Right ventricle myocardium superior (tissue), 1 donor: ENCODE results near the gene HDAC4. TPM values are rescaled to one million over a fixed set of nuclear protein-coding genes. Genes with fewer than 3 reads are reported as not detected.

ENCODE experiments used
- ATAC-seq: fragments of 200-7000 bp; cut with Tn5 transposase; one replicate; pipeline ENCODE4 v1.9.1; 2020; ENCODE audit warnings: mild to moderate bottlenecking; ENCODE audit not compliant: poor library complexity
- DNase-seq: peaks from one replicate; pipeline ENCODE4 v3.0.0-alpha.2; 2020
- intact Hi-C: fragments of 100-400 bp; cut with DNase I; formaldehyde crosslinking; loops from one replicate; pipeline ENCODE4 v1.11.2; 2022
- total RNA-seq: library from RNA; stranded (reverse); fragmentation: NEBNext Ultra II Directional; extraction: Animal tissue kit (Norgen Biotek cat#: 25700); gene quantifications from one replicate; pipeline ENCODE4 v1.2.1, GENCODE V29; 2021
- donor health status: DM: no; HTN: yes; CAD: no; lungs with severe emphysema.

HDAC4 gene
- total RNA-seq, 1 donor from 2014 or later: 24.9 TPM

DNA sequence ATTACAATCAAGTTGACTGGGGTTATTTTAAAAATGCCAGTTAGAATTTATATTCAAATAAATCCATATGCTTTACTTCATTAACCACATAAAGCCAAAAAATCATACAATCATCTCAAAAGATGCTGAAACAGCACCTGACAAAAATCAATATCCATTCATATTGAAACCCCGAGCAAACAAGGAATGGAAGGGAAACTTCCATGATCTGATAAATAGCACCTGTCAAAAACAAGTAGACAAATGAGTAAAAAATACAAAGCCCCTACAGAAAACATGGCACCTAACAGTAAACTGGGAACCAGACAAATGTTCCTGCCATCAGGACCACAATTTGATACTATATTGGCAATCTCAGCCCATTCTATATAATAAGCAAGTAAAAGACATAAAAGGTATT, 227.5 kb downstream of the HDAC4 start:
- DNase-seq (no peak), ATAC-seq (no peak)
- intact Hi-C loops: no loop called here

DNA sequence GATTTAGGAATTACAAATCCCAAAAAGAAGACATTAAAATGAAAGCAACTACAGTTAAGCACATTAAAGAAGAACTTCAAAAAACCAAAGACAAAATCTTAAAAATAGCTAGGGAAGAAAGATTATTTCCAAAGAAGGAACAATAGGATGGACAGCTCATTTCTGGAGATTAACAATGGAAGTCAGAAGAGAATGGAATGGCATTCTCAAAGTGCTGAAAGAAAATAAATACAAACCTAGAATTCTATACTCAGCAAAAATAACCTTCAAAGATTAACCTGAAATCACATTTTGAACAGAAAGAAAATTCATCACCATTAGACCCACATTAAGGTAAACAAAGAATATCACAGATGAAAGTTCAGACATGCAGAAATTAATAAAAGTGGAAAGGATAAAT, 229.2 kb downstream of the HDAC4 start:
- no peak for ATAC-seq
- no peak for DNase-seq
- intact Hi-C loops: no loop called here

DNA sequence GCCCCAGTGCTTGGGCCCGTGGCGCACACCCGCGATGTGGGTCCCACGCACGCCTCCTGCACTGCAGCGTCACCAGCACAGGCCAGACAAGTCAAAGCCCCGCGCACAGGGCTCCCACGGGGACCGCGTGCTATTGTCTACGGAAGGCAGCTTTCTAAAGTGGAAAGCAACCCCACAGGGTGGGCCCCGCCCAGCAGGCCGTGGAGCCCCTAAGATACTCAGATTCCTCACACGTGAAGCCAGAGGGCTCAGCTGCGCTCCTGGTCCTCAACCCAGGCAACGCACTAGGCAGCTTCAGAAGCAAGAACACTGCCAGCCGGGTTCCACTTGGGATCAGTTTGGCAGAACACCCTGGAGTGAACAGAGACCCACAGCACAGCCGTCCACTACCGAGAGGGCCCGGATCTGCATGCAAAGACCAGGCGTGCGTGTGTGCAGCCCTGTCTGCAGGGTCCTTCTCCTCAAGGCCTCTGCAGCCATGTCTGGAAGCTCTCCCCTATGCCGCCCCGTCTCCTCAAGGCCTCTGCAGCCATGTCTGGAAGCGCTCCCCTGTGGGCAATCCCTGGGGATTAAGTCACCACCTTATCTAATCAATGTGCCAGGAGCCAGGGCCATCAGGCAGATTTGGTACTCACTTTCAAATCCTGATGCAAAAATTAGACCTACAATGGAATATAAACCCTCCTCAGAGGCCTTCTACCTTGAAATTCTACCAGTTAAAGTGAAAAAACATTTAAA, 231.3 kb downstream of the HDAC4 start:
- ATAC-seq (peak; percentile 36), DNase-seq (no peak)
- intact Hi-C loops: no loop called here

DNA sequence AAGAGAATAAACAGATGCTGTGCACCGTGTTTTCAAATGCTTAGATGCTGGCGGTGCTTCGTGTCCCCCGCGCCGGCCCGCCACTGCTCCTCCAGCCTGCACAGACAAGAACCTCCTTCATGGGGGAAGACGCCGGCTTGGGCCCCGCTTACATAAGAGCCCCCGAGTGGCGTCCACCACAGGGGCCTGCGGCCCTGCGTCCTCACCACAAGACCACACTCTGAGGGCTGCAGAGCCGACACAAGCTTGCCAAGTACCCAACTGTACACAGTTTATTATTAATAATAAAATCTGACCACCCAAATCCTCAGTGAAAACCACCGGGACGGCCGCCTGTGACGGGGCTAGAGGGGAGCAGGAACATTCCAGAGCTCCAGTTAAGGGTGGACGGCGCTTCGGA, 232.2 kb downstream of the HDAC4 start:
- no peak for DNase-seq
- ATAC-seq: no peak
- intact Hi-C loops: no loop called here

DNA sequence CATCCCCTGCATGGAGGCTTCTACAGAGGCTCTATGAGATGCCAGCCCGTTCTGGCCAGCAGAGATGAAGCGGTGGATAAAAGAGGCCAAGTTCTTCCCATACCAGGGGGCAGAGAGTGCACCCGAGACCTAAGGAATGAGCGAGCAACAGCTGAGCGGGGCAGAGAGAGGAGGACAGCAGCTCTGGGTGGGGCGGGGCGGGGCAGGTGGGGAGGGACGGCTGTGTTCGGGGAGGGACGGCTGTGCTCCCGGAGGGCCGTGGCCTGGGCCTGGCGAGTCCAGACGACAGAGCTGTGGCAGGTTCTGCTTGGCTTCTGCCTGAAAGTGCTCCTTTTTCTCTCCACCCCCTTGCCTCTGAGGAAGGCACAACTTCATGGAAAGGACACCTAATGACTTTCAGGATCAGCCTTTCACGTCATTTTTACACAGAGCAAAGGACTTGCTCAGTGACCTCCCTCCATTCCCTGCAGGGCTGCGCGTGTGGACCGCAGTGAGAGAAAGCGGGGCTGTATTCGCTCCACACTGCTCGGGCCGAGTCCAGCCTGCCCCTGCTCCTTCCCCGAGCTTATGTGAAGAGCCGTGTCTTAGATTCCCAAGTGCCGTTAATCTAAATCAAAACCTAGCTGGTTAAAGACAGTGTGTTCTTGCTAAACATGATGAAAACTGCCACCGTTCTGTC, 232.9 kb downstream of the HDAC4 start:
- intact Hi-C loops: no loop called here
- ATAC-seq: no peak
- DNase-seq: no peak

DNA sequence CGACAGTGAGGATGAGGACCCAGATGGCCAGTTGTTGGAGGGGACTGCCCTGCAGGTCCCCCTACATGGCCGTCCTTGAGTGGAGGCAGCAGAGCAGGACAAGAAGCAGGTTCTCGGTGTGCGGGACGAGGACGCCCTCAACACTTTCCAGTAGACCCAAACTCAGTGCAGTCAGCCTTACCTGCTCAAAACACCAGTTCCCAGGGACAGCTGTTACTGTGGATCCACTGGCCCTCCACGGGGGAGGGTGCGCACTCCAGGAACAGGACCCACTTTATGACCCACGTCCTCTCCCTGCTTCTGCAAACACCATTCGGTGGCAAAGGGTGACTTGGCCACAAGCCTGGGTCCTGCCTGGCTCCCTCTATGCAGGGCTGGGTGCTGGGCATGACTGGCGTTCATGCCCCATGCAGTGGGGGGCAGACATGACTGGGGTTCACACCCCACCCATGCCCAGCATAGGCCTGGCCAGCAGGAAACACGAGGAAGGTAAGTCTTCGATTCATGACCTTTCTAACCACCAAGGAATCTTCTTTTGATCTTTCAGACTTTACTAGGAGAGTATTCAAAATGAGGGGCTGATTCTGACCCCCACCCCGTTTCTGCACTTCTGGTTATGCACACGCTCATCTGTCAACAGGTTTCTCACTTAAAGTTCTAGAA, 233.7 kb downstream of the HDAC4 start:
- intact Hi-C loops: no loop called here
- ATAC-seq: peak; percentile 26
- DNase-seq: no peak

DNA sequence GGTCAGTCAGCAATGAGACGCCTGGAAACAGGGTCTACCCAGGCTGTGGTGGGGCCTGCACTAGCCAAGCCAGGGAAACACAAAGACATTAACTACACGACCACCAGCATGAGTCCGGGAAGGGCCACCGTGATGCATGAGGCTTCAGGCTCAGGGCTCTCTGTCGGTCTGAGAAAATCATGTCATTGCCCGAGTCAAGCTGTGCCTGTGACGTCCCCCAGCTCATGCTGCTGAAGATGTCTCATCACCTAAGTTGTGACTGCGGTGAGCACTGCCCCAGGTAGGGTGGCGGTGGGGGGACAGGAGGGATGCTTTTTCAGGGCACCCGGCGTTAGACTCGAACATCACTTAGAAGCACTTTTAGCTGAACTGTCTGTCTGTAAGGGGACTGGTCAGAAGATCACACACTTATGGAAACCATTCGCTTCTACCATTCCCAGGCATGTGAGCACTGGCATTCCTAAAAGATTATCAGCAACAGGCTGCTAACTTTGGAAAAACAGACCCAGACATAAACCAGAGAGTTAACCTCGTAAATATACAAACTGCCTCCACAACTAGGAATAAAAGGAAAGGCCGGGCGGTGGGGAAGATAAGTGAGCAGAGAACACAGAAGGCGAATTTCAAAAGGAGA, 234.5 kb downstream of the HDAC4 start:
- ATAC-seq (no peak), DNase-seq (no peak)
- intact Hi-C loops: no loop called here

DNA sequence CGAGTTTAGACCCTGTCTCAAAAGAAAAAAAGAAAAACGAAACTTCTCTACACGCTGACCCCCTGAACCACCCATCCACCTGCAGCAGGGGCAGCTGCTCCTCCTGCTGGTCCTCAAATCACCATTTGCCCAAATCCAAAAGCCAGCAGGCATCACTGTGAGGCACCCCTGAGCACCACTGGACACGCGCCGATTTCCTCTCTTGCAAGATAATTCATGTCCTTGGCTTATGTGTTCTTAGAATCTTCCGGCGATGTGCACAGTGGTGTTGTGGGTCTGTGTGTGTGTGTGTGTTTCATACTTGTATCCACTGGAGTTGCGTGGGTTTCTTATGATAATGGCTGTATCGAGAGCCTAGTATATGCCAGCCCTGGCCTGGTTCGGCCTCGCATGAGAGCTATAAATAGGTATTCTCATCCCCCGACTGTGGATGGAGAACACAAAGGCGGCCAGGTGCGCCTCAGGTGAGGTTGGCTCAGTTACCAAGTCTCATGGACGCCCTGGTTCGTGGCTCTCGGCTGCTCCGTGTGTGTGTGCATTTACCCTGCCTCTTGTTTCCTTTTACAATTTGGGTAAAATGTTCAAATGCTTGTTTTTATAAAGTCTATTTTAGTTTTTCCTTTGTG, 235.5 kb downstream of the HDAC4 start:
- intact Hi-C loops: no loop called here
- no peak for DNase-seq
- ATAC-seq: no peak

DNA sequence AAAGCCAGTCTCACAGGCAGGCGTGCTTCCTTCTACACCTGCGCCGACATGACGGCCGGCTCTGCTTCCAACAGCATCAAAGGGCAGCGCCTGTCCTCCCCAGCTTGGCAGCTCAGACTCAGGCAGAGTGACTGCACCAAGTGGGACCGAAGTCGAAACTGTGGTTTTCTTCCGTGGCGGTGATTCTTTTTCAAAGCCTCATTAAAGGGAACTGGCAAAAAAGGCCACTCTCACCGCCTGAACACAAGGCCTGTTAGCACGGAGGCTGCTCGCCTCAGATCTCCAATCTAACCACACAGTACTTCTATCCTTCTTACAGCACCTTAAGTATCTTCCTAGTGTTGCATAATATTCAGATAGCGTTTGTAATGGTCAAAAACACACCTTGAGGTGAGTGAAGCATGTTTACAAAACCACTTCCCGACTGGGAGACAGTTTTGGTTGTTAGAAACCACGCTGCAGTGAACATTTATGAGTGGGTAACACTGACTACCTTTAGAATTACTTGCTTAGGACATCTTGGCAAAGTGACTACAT, 236.4 kb downstream of the HDAC4 start:
- no peak for DNase-seq
- no peak for ATAC-seq
- intact Hi-C loops: no loop called here

DNA sequence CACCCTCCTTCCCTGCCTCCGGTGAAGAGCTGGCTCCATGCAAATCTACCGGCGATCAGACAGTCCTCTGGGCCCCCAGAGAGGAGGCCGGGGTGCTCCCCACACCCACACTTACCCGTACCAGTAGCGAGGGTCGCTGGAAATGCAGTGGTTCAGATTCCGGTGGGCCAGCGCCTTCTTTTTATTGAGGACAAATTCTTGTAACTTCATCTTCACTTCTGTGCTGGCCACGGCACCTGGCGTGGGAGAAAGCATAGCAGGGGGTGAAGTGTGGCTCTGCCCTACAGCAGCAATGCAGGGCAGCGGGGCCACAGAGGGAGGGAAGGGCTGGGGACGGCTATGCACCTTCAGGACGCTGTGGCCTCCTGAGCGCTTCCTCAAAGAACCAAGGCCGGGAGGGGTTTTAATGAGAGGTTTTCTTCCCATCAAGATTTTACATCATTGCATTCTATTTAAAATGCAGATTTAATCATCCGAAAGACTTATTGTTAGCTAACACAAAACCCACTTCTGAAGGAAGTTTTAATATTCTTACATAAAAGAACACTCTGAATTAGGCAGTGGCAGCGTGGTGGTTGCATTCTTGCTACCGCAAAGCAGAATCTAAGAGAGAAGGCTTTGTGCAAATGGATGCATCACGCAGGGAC, 237.0 kb downstream of the HDAC4 start:
- ATAC-seq: no peak

DNA sequence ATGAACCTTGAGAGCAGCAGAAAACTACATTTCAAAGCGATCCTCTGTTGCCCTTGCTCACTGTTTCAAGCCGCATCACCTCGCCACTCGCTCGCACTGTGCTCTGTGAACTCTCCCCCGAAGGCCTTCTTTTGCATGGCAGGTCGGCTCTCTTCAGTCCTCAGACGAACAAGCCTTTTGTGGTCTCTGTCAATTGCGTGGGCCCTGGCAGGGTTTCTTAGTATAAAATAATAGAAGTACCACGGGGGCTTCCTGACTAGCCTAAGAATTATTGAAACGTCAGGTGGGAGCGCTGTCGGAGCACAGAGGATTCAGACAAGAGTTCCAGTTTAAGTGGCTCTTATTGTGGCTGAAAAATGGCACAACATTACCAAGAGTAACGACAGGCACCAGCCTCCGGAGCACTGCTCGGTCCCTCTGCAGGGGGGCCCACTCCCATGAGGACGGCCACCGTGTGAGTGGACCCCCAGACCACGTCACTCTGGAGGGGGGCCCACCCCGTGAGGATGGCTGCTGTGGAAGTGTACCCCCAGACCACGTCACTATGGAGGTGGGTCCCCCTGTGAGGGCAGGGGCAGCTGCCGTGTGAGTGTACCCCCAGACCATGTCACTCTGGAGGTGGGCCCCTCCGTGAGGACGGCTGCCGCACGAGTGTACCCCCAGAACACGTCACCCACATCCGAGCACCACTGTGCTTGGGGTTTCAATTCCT, 237.7 kb downstream of the HDAC4 start:
- DNase-seq: no peak

More for the DNA sequence above, 237.0 kb downstream of the HDAC4 start:
- no peak for DNase-seq
- intact Hi-C loops: no loop called here

DNA sequence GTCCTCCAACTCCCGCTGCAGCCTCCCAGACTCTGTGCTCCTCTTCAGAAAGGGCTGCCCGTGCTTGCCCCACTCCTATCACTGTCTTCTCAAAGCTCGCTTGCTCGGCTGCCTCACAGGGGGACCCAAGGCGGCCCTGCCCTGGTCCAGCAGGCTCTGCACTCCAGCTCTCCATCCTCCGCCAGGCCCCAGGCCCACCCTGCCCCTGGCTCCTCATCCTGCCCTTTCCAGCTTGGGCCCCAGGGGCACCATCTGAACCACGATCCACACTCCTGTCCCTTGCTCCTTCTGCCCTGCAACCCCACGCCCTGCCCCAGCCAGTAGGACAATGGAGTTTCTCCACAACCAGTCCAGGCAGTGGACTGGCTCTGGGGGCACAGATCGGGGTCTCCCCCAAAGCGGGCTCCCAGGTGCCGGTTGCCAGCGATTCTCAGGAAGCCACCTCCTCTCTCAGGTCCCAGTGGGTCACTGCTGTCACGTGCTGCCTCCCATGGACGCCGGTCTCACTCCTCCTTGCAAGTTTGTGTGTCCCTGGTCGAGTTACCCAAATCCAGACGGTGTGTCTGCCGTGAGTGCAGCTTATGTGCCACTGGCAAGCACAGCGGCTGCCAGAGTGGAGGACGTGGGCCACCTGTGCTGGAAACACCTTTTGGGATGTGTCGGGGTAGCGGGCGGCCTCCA, 238.5 kb downstream of the HDAC4 start:
- DNase-seq (no peak), ATAC-seq (no peak)
- intact Hi-C loops: no loop called here

More for the DNA sequence above, 237.7 kb downstream of the HDAC4 start:
- intact Hi-C loops: no loop called here
- no peak for ATAC-seq

DNA sequence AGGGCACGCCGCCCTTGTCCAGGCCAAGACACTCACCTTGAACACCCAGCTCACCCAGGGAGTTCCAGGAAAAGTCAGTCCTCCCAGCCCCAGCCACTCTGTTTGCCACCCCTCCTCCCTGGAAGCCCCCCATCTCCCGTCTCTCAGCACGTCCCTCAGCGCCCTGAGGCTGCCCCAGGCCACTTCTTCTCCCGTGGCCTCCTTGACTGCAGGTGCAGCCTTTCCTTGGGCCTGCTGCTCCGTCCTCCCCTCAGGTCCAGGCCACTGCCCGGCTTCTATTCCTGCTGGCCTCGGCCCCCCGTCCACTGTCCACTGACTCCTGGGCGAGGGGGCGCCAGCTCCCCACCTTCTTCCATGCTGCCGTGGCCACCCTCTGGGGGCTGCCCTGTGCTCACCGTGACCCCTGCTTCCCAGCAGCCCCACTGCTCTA, 239.1 kb downstream of the HDAC4 start:
- ATAC-seq (no peak), DNase-seq (no peak)
- intact Hi-C loops: no loop called here

DNA sequence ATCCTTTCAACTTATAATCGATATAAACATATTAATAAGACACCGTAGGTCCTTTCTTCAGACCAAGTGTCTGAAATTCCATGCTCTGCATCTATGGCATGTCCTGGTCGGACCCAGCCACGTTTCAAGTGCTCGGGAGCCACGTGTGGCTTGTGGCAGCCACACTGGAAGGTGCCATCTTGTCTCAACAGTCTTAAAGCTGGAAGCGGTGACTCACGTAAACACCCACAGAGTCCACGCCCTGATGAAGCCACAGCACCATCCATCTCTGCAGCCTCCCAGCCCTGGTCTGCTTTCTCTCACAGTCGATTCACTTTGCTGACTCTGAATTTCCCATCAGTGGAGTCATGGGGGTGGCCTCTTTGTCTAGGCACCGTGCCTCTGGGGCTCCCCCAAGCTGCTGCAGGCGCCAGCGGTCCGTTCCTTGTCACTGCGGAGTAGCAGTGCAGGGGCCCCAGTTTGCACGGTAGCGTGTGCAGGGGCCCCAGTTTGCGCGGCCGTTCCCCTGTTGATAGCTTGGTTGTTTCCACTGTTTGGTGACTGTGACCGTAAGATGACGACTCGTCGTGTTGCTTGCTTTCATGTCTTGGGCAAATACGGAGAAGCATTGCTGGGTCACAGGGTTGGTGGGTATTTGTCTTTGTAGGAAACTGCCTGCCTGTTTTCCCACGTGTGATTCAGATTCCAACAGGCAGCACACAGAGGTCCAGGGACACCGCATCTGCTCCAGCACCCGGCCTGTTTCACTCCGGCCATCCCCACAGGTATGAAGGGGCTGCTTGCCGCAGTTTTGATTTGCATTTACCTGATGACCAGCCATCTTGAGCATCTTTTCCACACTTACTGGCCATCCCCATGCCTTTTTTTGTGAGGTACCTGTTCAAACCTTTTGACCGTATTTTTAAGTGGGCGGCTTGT, 240.3 kb downstream of the HDAC4 start:
- intact Hi-C loops: no loop called here
- DNase-seq: no peak
- ATAC-seq: no peak

DNA sequence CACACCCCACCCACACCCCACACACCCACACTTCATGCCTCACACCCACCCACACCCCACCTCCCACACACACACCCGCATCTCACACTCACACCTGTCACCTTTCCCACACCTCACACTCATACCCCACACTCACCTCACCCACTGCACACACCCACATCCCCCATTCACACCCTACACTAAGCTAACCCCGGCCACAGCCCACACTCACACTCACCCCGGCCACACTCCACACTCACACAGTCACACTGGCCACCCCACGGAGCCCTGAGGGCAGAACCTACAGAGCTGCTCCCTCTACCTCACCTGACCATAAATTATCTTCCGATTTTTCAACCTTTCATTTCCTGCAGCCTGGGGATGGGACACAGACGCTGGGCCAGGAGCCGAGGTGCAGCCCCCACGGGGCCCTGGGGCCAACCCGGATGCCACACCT, 241.3 kb downstream of the HDAC4 start:
- intact Hi-C loops: no loop called here
- ATAC-seq: no peak
- no peak for DNase-seq
